ENCODE measurements around the gene ZNRF2.

DNA sequence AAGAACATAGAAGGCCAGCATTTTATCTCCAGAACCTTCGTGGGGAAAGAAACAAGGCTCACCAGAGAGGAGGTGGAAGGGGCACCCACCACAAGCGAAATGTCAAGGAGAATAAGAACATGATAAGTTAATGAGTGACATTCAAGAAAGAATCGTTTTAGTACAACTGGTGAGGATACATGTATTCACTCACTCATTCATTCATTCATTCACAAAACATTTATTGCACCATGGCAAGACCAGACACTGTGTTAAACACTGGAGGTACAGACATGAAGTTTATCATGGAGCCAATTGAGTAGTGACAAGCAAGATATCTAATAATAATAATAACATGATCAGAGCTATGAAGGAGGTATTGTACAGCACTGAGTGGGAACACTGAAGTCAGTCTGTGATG is 1.7 kb upstream of the ZNRF2 start:
- TF ChIP-seq POLR2AphosphoS5 (IDR thresholded peaks at IDR 0.05; ENCODE audit: low read depth, low read length), result no peak
- no peak for TF ChIP-seq POLR2A (IDR thresholded peaks at IDR 0.05; ENCODE audit: low read depth, low read length)
- TF ChIP-seq TAF1 (IDR thresholded peaks at IDR 0.05; ENCODE audit: low read depth, low read length), result no peak
- TF ChIP-seq SPI1 (IDR thresholded peaks at IDR 0.05; ENCODE audit: low read depth, low read length), result no peak
- no peak for TF ChIP-seq POU2F2 (IDR thresholded peaks at IDR 0.05; ENCODE audit: low read depth, low read length)
- TF ChIP-seq PAX5 (IDR thresholded peaks at IDR 0.05; ENCODE audit: insufficient read depth, low read length, severe bottlenecking), result no peak

All from GM12891 (cell line).